HepG2 (cell line): Measurements from ENCODE around the gene CAP2. TPM values are rescaled to one million over a fixed set of nuclear protein-coding genes. Genes with fewer than 3 reads are reported as not detected.
A peak's percentile ranks its signal among the peaks of the same experiment; 100 is the strongest.

ENCODE experiments used
- AHR ChIP-seq: IDR thresholded peaks from 2 replicates; pipeline ENCODE4 v1.6.1; 2018; ENCODE audit warnings: missing genetic modification reagents, missing compliant biosample characterization
- CBX1 ChIP-seq: IDR thresholded peaks from one replicate; pipeline ENCODE4 v1.6.1; 2016; ENCODE audit warnings: antibody characterized with exemption, low read depth
- ELF3 ChIP-seq: IDR thresholded peaks from 2 replicates; pipeline ENCODE4 v1.6.1; 2016; ENCODE audit warnings: missing genetic modification reagents, missing compliant biosample characterization
- FOXC1 ChIP-seq: sonication (generic); formaldehyde crosslinking; IDR thresholded peaks from 2 replicates; pipeline ENCODE4 v1.8.0; 2022; ENCODE audit warnings: mild to moderate bottlenecking, missing genetic modification reagents, borderline replicate concordance
- HMGA1 ChIP-seq: sonication (generic); formaldehyde crosslinking; conservative IDR thresholded peaks from 2 replicates; pipeline ENCODE4 v1.4.0; 2020; ENCODE audit warnings: missing genetic modification reagents
- HNF4A ChIP-seq: sonication (generic); formaldehyde crosslinking; IDR thresholded peaks from 2 replicates; pipeline ENCODE4 v1.4.0; 2020; ENCODE audit warnings: missing genetic modification reagents
- IKZF4 ChIP-seq: sonication (generic); formaldehyde crosslinking; IDR thresholded peaks from 2 replicates; pipeline ENCODE4 v1.5.1; 2020; ENCODE audit warnings: borderline replicate concordance, mild to moderate bottlenecking, low read depth, missing genetic modification reagents; ENCODE audit errors: not compliant biosample characterization
- KDM1A ChIP-seq: IDR thresholded peaks from 2 replicates; pipeline ENCODE4 v1.6.1; 2016; ENCODE audit warnings: missing compliant biosample characterization
- KDM3A ChIP-seq: IDR thresholded peaks from 2 replicates; pipeline ENCODE4 v1.6.1; 2018; ENCODE audit warnings: low read depth, missing compliant biosample characterization
- MED13 ChIP-seq: sonication (generic); formaldehyde crosslinking; IDR thresholded peaks from 2 replicates; pipeline ENCODE4 v1.5.0; 2020; ENCODE audit warnings: missing genetic modification reagents
- NAIF1 ChIP-seq: sonication (generic); formaldehyde crosslinking; IDR thresholded peaks from 2 replicates; pipeline ENCODE4 v1.5.0; 2020; ENCODE audit warnings: mild to moderate bottlenecking, missing genetic modification reagents, borderline replicate concordance
- NONO ChIP-seq, 2 experiments: fragments of 450-650 bp in 1 of 2; sonication (generic) in 1 of 2; formaldehyde crosslinking in 1 of 2; IDR thresholded peaks in 1 of 2; conservative IDR thresholded peaks in 1 of 2; 2 replicates each; pipeline versions ENCODE4 v1.6.1 to v1.8.0; 2017 to 2022; ENCODE audit warnings: mild to moderate bottlenecking in 1 of 2, missing genetic modification reagents in 1 of 2, moderate library complexity in 1 of 2
- RELA ChIP-seq: sonication (generic); formaldehyde crosslinking; IDR thresholded peaks from 2 replicates; pipeline ENCODE4 v1.4.0; 2020; ENCODE audit warnings: missing genetic modification reagents
- SNAPC2 ChIP-seq: sonication (generic); formaldehyde crosslinking; IDR thresholded peaks from 2 replicates; pipeline ENCODE4 v1.8.1; 2022; ENCODE audit warnings: mild to moderate bottlenecking, missing genetic modification reagents
- SRSF1 ChIP-seq: fragments of 200-400 bp; formaldehyde crosslinking; optimal IDR thresholded peaks from 2 replicates; pipeline ENCODE3; 2017; ENCODE audit warnings: mild to moderate bottlenecking, low read depth, low read length, moderate library complexity
- TBP ChIP-seq: sonication (generic); formaldehyde crosslinking; IDR thresholded peaks from 2 replicates; pipeline ENCODE4 v1.5.0; 2020; ENCODE audit warnings: missing genetic modification reagents
- TGIF2 ChIP-seq: IDR thresholded peaks from 2 replicates; pipeline ENCODE4 v1.6.1; 2016; ENCODE audit warnings: control low read depth, missing compliant biosample characterization
- U2AF1 ChIP-seq: fragments of 200-400 bp; formaldehyde crosslinking; optimal IDR thresholded peaks from 2 replicates; pipeline ENCODE3; 2017; ENCODE audit warnings: mild to moderate bottlenecking, low read depth, low read length
- ZC3H13 ChIP-seq: sonication (generic); formaldehyde crosslinking; IDR thresholded peaks from 2 replicates; pipeline ENCODE4 v1.8.1; 2023; ENCODE audit warnings: mild to moderate bottlenecking, missing genetic modification reagents, moderate library complexity
- ZNF280B ChIP-seq: sonication (generic); formaldehyde crosslinking; IDR thresholded peaks from 2 replicates; pipeline ENCODE4 v1.5.0; 2020; ENCODE audit warnings: missing genetic modification reagents, mild to moderate bottlenecking, borderline replicate concordance
- ZNF335 ChIP-seq: sonication (generic); formaldehyde crosslinking; IDR thresholded peaks from 2 replicates; pipeline ENCODE4 v1.4.0; 2020; ENCODE audit warnings: missing genetic modification reagents
- ZNF589 ChIP-seq: sonication (generic); formaldehyde crosslinking; conservative IDR thresholded peaks from 2 replicates; pipeline ENCODE4 v1.8.0; 2022; ENCODE audit warnings: mild to moderate bottlenecking, moderate library complexity, missing genetic modification reagents
- ZNF614 ChIP-seq: IDR thresholded peaks from 2 replicates; pipeline ENCODE4 v1.6.1; 2018; ENCODE audit warnings: missing biosample characterization, missing genetic modification reagents, inconsistent platforms, borderline replicate concordance
- ZNF883 ChIP-seq: sonication (generic); formaldehyde crosslinking; IDR thresholded peaks from 2 replicates; pipeline ENCODE4 v1.5.1; 2020; ENCODE audit warnings: mild to moderate bottlenecking, missing genetic modification reagents; ENCODE audit errors: not compliant biosample characterization
- ZNF891 ChIP-seq: sonication (generic); formaldehyde crosslinking; IDR thresholded peaks from 2 replicates; pipeline ENCODE4 v1.5.0; 2020; ENCODE audit warnings: mild to moderate bottlenecking, missing genetic modification reagents
- ZSCAN29 ChIP-seq: sonication (generic); formaldehyde crosslinking; conservative IDR thresholded peaks from 2 replicates; pipeline ENCODE4 v1.4.0; 2020; ENCODE audit warnings: mild to moderate bottlenecking, missing genetic modification reagents
- polyA plus RNA-seq, 8 experiments: library from polyadenylated mRNA; depleted of rRNA in 3 of 8; stranded (reverse) in 7 of 8; unstranded in 1 of 8; fragments of >200 nt; fragmentation: Illumina TruSeq in 4 of 8; extraction: Trizol in 4 of 8; gene quantifications; 2 replicates each; pipeline versions ENCODE4 v1.2.1 to v1.2.3, GENCODE V29; 2011 to 2016; ENCODE audit warnings: low read depth in 4 of 8, missing spikeins in 1 of 8, mixed read lengths in 1 of 8; ENCODE audit not compliant: insufficient read depth in 1 of 8
- total RNA-seq, 5 experiments: library from RNA; depleted of rRNA; stranded (reverse); fragments of >200 nt; fragmentation: Illumina TruSeq; extraction: Trizol; gene quantifications; 2 replicates each; pipeline ENCODE4 v1.2.3, GENCODE V29; 2016; ENCODE audit warnings: low read depth in 1 of 5
- TF ChIP-seq, protein P1 (sequence below): sonication (generic); formaldehyde crosslinking; IDR thresholded peaks from 2 replicates; pipeline ENCODE4 v1.5.1; 2020; ENCODE audit warnings: missing genetic modification reagents, mild to moderate bottlenecking, borderline replicate concordance
- TF ChIP-seq, protein P2 (sequence below): sonication (generic); formaldehyde crosslinking; IDR thresholded peaks from 2 replicates; pipeline ENCODE4 v1.8.0; 2022; ENCODE audit warnings: mild to moderate bottlenecking, missing genetic modification reagents, moderate library complexity

The CAP2 gene
- total and polyA plus RNA-seq, 2 of the 13 experiments (the other 11 are each of a cell fraction or from before 2014, with no cell fraction given): 7.9 to 53.1 TPM

- TF ChIP-seq TGIF2: no peak
- TF ChIP-seq TBP (CRISPR knock-in tag): no peak
- peak; percentile 86; the same call in 1 of the 2 replicates for TF ChIP-seq ZNF614 (CRISPR knock-in tag)
- TF ChIP-seq, protein P1, sequence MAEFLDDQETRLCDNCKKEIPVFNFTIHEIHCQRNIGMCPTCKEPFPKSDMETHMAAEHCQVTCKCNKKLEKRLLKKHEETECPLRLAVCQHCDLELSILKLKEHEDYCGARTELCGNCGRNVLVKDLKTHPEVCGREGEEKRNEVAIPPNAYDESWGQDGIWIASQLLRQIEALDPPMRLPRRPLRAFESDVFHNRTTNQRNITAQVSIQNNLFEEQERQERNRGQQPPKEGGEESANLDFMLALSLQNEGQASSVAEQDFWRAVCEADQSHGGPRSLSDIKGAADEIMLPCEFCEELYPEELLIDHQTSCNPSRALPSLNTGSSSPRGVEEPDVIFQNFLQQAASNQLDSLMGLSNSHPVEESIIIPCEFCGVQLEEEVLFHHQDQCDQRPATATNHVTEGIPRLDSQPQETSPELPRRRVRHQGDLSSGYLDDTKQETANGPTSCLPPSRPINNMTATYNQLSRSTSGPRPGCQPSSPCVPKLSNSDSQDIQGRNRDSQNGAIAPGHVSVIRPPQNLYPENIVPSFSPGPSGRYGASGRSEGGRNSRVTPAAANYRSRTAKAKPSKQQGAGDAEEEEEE: no peak
- peak; percentile 85 for TF ChIP-seq AHR (CRISPR knock-in tag)
- TF ChIP-seq, protein P2, sequence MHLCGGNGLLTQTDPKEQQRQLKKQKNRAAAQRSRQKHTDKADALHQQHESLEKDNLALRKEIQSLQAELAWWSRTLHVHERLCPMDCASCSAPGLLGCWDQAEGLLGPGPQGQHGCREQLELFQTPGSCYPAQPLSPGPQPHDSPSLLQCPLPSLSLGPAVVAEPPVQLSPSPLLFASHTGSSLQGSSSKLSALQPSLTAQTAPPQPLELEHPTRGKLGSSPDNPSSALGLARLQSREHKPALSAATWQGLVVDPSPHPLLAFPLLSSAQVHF (CRISPR knock-in tag): peak; percentile 63; the same call in 1 of the 2 replicates
- TF ChIP-seq KDM1A: no peak
- peak; percentile 60 for TF ChIP-seq MED13
- peak; percentile 38 for TF ChIP-seq U2AF1
- peak; percentile 81; the same call in 1 of the 2 replicates for TF ChIP-seq RELA (CRISPR knock-in tag)
- peak; percentile 64 for TF ChIP-seq CBX1
- TF ChIP-seq HMGA1 (CRISPR knock-in tag): no peak
- TF ChIP-seq NAIF1 (CRISPR knock-in tag): 0 out of 2 replicates have a peak, but pooled peaks have one; percentile 30
- TF ChIP-seq ZNF280B (CRISPR knock-in tag): no peak; the same call in 1 of the 2 replicates
- TF ChIP-seq SNAPC2 (CRISPR knock-in tag): peak; percentile 84; the same call in 1 of the 2 replicates
- peak; percentile 22 for TF ChIP-seq SRSF1
- no peak; the same call in 1 of the 2 replicates for TF ChIP-seq KDM3A (CRISPR knock-in tag)
- peak; percentile 68 for TF ChIP-seq ZNF883 (CRISPR knock-in tag)
- TF ChIP-seq ZC3H13: 0 out of 2 replicates have a peak, but pooled peaks have one; percentile 52
- TF ChIP-seq ELF3 (CRISPR knock-in tag): peak; percentile 62
- peak; percentile 62; the same call in 1 of the 2 replicates for TF ChIP-seq ZSCAN29 (CRISPR knock-in tag)
- TF ChIP-seq ZNF589 (CRISPR knock-in tag): peak; percentile 87
- no peak for TF ChIP-seq NONO (IDR thresholded peaks at IDR 0.05)
- peak; percentile 91 for TF ChIP-seq NONO (CRISPR knock-in tag; conservative IDR thresholded peaks at IDR 0.05)
- peak; percentile 24; the same call in 1 of the 2 replicates for TF ChIP-seq ZNF891 (CRISPR knock-in tag)
- peak; percentile 1; the same call in 1 of the 2 replicates for TF ChIP-seq HNF4A (CRISPR knock-in tag)
- peak; percentile 14 for TF ChIP-seq IKZF4 (CRISPR knock-in tag)
- no peak; the same call in 1 of the 2 replicates for TF ChIP-seq ZNF335
- 0 out of 2 replicates have a peak, but pooled peaks have one; percentile 26 for TF ChIP-seq FOXC1
Measured at GRCh38 chr6:17599877-17600526, 206.6 kb downstream of the CAP2 start, which contains the start of gene FAM8A1 (continued).
